ENCODE measurements around the gene RETREG1.

GRCh38 chr5:16578474-16578883 is 38.3 kb downstream of the RETREG1 start:
- no peak for TF ChIP-seq CTCF (IDR thresholded peaks at IDR 0.05)
- TF ChIP-seq POLR2A (IDR thresholded peaks at IDR 0.05) = no peak

Data from heart left ventricle (tissue), 13 donors.